GM10266 (cell line): ENCODE results near the gene DOCK3.
A peak's percentile ranks its signal among the peaks of the same experiment; 100 is the strongest.
"Not testable (repeated sequence)": the region's sequence is repeated elsewhere in the genome, so short reads cannot be mapped to it uniquely, and the experiment has no call there.

Experiments used
- DNase-seq: peaks from one replicate; pipeline ENCODE4 v3.0.0; 2012; ENCODE audit errors: extremely low spot score
- TF ChIP-seq, protein P1 (sequence below): IDR thresholded peaks from 2 replicates; pipeline ENCODE4 v1.5.1; 2012; ENCODE audit warnings: mild to moderate bottlenecking, low read depth; ENCODE audit not compliant: control insufficient read depth, insufficient read depth; ENCODE audit errors: missing control alignments

DOCK3 gene

DNA sequence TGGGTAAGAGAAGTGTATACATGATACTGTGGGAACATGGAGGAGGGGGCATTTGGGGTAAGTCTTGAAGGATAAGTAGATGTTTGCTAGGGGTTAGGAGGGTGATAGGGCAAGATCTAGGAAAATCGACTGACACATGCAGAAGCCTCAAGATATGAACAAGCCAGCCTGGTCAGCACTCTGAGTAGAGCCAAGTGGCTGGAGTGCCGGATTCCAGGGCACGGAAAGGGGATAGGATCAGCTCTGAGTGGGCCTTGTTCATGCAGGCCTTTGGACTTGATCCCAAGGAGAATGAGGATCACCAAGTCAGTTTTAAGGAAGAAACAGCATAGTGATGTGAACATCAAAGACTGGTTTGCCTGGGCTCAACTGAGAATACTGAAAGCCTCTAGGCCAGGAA, 686.1 kb downstream of the DOCK3 start:
- TF ChIP-seq, protein P1, sequence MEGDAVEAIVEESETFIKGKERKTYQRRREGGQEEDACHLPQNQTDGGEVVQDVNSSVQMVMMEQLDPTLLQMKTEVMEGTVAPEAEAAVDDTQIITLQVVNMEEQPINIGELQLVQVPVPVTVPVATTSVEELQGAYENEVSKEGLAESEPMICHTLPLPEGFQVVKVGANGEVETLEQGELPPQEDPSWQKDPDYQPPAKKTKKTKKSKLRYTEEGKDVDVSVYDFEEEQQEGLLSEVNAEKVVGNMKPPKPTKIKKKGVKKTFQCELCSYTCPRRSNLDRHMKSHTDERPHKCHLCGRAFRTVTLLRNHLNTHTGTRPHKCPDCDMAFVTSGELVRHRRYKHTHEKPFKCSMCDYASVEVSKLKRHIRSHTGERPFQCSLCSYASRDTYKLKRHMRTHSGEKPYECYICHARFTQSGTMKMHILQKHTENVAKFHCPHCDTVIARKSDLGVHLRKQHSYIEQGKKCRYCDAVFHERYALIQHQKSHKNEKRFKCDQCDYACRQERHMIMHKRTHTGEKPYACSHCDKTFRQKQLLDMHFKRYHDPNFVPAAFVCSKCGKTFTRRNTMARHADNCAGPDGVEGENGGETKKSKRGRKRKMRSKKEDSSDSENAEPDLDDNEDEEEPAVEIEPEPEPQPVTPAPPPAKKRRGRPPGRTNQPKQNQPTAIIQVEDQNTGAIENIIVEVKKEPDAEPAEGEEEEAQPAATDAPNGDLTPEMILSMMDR, result no peak
- no peak for DNase-seq

DNA sequence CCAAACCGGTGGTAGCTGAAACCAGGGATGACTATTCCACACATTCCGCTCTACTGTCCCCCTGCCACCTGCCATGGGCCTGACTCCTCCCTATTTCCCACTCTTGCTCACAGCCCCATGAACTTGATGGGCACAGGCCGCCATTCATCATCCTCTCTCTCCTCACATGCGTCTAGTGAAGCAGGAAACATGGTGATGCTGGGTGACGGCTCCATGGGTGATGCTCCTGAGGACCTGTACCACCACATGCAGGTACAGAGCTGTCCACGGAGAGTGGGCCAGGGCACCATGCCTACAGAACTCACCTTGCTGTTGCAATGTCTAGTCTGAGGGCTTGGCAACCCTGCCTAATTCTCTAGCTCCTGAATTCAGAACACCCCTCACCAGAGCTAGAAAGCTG, 687.0 kb downstream of the DOCK3 start:
- DNase-seq, result no peak
- TF ChIP-seq, protein P1, result no peak

DNA sequence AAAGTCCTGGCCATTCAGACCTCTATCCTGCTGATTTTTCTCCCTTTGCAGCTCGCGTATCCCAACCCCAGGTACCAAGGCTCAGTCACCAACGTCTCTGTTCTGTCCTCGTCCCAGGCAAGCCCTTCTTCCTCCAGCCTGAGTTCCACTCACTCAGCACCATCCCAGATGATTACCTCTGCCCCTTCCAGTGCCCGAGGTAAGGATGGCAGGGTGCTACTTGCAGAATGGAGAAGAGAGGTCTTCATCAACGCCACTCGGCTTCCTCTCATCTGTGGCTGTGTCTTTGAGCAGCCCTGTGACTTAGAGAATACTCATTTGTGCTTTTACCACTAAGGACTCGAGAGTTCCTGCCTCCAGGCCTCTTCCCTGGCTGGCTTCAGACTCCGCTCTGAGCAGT, 687.7 kb downstream of the DOCK3 start:
- no peak for DNase-seq
- TF ChIP-seq, protein P1, result no peak

DNA sequence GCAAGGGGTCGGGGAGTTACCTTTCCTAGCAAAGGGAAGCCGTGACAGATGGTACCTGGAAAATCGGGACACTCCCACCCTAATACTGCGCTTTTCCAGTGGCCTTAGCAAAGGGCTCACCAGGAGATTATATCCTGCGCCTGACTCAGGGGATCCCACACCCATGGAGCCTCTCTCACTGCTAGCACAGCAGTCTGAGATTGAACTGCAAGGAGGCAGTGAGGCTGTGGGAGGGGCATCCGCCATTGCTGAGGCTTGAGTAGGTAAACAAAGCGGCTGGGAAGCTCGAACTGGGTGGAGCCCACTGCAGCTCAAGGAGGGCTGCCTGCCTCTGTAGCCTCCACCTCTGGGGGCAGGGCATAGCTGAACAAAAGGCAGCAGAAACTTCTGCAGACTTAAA, 693.5 kb downstream of the DOCK3 start:
- not testable (repeated sequence) for DNase-seq

DNA sequence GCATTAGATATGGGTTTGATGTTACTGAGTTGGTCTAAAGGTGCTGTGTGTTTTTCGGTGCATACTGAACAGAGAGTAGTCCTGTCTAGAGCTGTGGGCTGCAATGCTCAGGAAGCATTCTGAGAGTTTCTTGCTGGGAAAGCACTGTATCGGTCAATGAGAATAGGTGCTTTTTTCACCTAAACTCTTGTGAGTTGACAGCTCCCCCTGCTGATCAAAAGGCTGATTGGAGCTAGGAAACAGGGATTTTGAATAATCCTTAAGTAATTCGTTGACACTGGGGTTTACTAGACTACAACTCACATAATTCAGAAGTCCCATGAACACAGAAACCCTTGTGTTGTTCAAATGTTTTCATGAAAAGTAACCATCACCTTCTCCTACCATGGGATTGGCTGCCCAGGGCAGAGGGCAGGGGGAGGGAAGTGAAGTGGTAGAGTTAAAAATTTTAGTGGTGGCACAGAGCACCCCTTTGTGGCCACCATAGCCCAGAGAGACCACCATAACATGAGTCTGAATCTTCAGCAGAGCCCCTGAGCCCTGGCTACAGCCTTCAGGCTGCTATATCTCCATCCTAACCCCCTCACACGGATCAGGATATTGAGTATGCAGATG, 697.3 kb downstream of the DOCK3 start:
- TF ChIP-seq, protein P1, result peak; percentile 79
- no peak for DNase-seq

DNA sequence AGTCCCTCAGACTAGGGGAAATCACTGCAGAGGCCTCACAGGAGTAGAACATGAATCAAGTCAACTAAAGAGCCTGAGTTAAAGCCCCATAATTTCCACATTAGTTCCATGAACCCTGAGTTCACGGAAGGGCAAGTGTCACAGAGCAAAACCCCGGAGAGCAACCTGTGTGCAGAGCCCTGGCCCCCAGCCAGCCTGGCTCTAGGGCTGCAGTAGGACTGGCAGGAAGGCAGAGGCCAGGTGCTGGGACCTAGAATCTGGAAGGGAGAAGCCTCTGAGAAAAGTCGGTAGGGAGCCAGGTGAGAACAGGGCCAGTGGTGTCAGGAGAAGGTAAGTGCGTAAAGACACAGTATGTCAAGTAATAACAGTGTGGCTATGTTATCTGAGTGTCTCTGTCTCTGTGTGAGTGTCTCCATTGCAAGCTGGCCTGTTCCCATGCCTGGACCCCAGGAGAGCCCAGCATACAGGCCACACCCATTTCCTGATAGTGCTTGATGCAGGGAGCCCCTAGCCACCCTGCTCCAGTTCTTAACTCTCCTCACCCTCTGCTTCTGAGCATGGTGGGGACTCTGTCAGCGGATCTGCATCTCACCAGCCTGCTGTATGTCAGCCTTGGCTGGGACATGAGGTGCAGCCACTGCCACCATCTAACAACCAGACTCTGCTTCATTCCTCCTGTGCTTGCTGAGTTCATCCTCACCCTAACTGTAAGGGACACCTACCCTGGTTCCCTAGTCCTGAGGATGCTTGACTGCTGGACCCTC, 699.1 kb downstream of the DOCK3 start:
- TF ChIP-seq, protein P1, result no peak
- no peak for DNase-seq

DNA sequence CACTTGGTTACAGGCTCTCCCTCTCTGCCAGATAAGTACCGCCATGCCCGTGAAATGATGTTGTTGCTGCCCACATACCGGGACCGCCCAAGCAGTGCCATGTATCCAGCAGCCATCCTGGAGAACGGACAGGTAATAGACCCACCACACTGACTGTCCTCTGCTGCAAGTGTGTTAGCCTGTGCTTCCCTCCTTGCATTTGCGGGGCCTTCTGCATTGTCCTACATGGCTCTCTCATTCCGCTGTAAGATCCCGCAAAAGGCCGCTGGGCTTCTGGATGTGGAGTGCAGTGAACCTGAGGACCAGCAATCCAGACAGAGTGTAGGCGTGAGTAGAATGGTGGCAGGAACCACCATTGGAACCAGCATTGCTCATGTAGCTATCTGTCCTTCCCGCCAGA, 699.7 kb downstream of the DOCK3 start:
- TF ChIP-seq, protein P1, result no peak
- no peak for DNase-seq
